Measurements from ENCODE around the gene USP24.
"Not testable (repeated sequence)": the region's sequence is repeated elsewhere in the genome, so short reads cannot be mapped to it uniquely, and the experiment has no call there.

USP24 gene

GRCh38 chr1:55127827-55128343 lies 87.3 kb downstream of the USP24 start:
- DNase-seq (ENCODE audit: low read depth, low spot score): no peak
- no peaks in the 10 kb centered on the region for H3K9me3 ChIP-seq (ENCODE audit: insufficient read depth, low read length)
- no peak overlapping the region for H3K9ac ChIP-seq (ENCODE audit: insufficient read length, low read depth)
- peaks cover 90% of the 10 kb centered on the region for H3K36me3 ChIP-seq (ENCODE audit: insufficient read depth, insufficient read length, low read length)
- no peaks in the 10 kb centered on the region for H3K27me3 ChIP-seq (ENCODE audit: insufficient read depth, insufficient read length)
- H3K4me1 ChIP-seq (ENCODE audit: insufficient read depth, insufficient read length): no peaks in the 10 kb centered on the region
- no peak overlapping the region for H3K4me3 ChIP-seq (ENCODE audit: insufficient read length, low read depth)
- TF ChIP-seq SUZ12 (IDR thresholded peaks at IDR 0.05; ENCODE audit: extremely low read depth, insufficient read depth, insufficient read length): no peak
- no peak for TF ChIP-seq ZNF274 (IDR thresholded peaks at IDR 0.05; ENCODE audit: low read depth, low read length)
- TF ChIP-seq YY1 (IDR thresholded peaks at IDR 0.05; ENCODE audit: insufficient read depth, insufficient read length): no peak

GRCh38 chr1:55124470-55124869 lies 90.7 kb downstream of the USP24 start:
- H3K27me3 ChIP-seq (ENCODE audit: insufficient read depth, insufficient read length): no peaks in the 10 kb centered on the region
- no peak for DNase-seq (ENCODE audit: low read depth, low spot score)
- H3K4me3 ChIP-seq (ENCODE audit: insufficient read length, low read depth): no peak overlapping the region
- no peak overlapping the region for H3K9ac ChIP-seq (ENCODE audit: insufficient read length, low read depth)
- no peaks in the 10 kb centered on the region for H3K9me3 ChIP-seq (ENCODE audit: insufficient read depth, low read length)
- TF ChIP-seq YY1 (IDR thresholded peaks at IDR 0.05; ENCODE audit: insufficient read depth, insufficient read length): no peak
- TF ChIP-seq SUZ12 (IDR thresholded peaks at IDR 0.05; ENCODE audit: extremely low read depth, insufficient read depth, insufficient read length): no peak
- H3K36me3 ChIP-seq (ENCODE audit: insufficient read depth, insufficient read length, low read length): peaks cover 90% of the 10 kb centered on the region
- no peaks in the 10 kb centered on the region for H3K4me1 ChIP-seq (ENCODE audit: insufficient read depth, insufficient read length)

- Histone ChIP-seq H3K27me3 (ENCODE audit: insufficient read depth, insufficient read length) (no peaks in the 10 kb centered on the region), H3K9me3 (ENCODE audit: insufficient read depth, low read length) (no peaks in the 10 kb centered on the region), H3K36me3 (ENCODE audit: insufficient read depth, insufficient read length, low read length) (peaks cover 76% of the 10 kb centered on the region), H3K4me1 (ENCODE audit: insufficient read depth, insufficient read length) (no peaks in the 10 kb centered on the region), H3K9ac (ENCODE audit: insufficient read length, low read depth) (no peak overlapping the region), H3K4me3 (ENCODE audit: insufficient read length, low read depth) (no peak overlapping the region)
- no peak for DNase-seq (ENCODE audit: low read depth, low spot score)
- TF ChIP-seq SUZ12 (IDR thresholded peaks at IDR 0.05; ENCODE audit: extremely low read depth, insufficient read depth, insufficient read length) (no peak), YY1 (IDR thresholded peaks at IDR 0.05; ENCODE audit: insufficient read depth, insufficient read length) (no peak), ZNF274 (IDR thresholded peaks at IDR 0.05; ENCODE audit: low read depth, low read length) (no peak)
Observed at GRCh38 chr1:55120538-55120937, 94.6 kb downstream of the USP24 start.

- Histone ChIP-seq H3K9ac (ENCODE audit: insufficient read length, low read depth) (no peak overlapping the region), H3K4me1 (ENCODE audit: insufficient read depth, insufficient read length) (no peaks in the 10 kb centered on the region), H3K9me3 (ENCODE audit: insufficient read depth, low read length) (no peaks in the 10 kb centered on the region), H3K36me3 (ENCODE audit: insufficient read depth, insufficient read length, low read length) (peaks cover 62% of the 10 kb centered on the region), H3K27me3 (ENCODE audit: insufficient read depth, insufficient read length) (no peaks in the 10 kb centered on the region), H3K4me3 (ENCODE audit: insufficient read length, low read depth) (no peak overlapping the region)
- DNase-seq (ENCODE audit: low read depth, low spot score): no peak
- TF ChIP-seq ZNF274 (IDR thresholded peaks at IDR 0.05; ENCODE audit: low read depth, low read length): no peak
- TF ChIP-seq YY1 (IDR thresholded peaks at IDR 0.05; ENCODE audit: insufficient read depth, insufficient read length): no peak
- no peak for TF ChIP-seq SUZ12 (IDR thresholded peaks at IDR 0.05; ENCODE audit: extremely low read depth, insufficient read depth, insufficient read length)
Observed at GRCh38 chr1:55118651-55119329, 96.4 kb downstream of the USP24 start.

- no peaks in the 10 kb centered on the region for H3K4me1 ChIP-seq (ENCODE audit: insufficient read depth, insufficient read length)
- H3K27me3 ChIP-seq (ENCODE audit: insufficient read depth, insufficient read length): no peaks in the 10 kb centered on the region
- DNase-seq (ENCODE audit: low read depth, low spot score): no peak
- no peak overlapping the region for H3K9ac ChIP-seq (ENCODE audit: insufficient read length, low read depth)
- H3K4me3 ChIP-seq (ENCODE audit: insufficient read length, low read depth): no peak overlapping the region
- no peaks in the 10 kb centered on the region for H3K9me3 ChIP-seq (ENCODE audit: insufficient read depth, low read length)
- peaks cover 60% of the 10 kb centered on the region for H3K36me3 ChIP-seq (ENCODE audit: insufficient read depth, insufficient read length, low read length)
- no peak for TF ChIP-seq ZNF274 (IDR thresholded peaks at IDR 0.05; ENCODE audit: low read depth, low read length)
Observed at GRCh38 chr1:55117941-55118340, 97.2 kb downstream of the USP24 start.

- not testable (repeated sequence) for DNase-seq (ENCODE audit: low read depth, low spot score); H3K4me3 ChIP-seq (ENCODE audit: insufficient read length, low read depth); H3K9ac ChIP-seq (ENCODE audit: insufficient read length, low read depth); H3K27me3 ChIP-seq (ENCODE audit: insufficient read depth, insufficient read length); H3K4me1 ChIP-seq (ENCODE audit: insufficient read depth, insufficient read length); H3K9me3 ChIP-seq (ENCODE audit: insufficient read depth, low read length)
- H3K36me3 ChIP-seq (ENCODE audit: insufficient read depth, insufficient read length, low read length): peaks cover 79% of the 10 kb centered on the region
Observed at GRCh38 chr1:55109005-55109404, 106.2 kb downstream of the USP24 start.

GRCh38 chr1:55107101-55107500 lies 108.1 kb downstream of the USP24 start:
- no peak overlapping the region for H3K9ac ChIP-seq (ENCODE audit: insufficient read length, low read depth)
- TF ChIP-seq ZNF274 (IDR thresholded peaks at IDR 0.05; ENCODE audit: low read depth, low read length): no peak
- TF ChIP-seq SUZ12 (IDR thresholded peaks at IDR 0.05; ENCODE audit: extremely low read depth, insufficient read depth, insufficient read length): no peak
- TF ChIP-seq YY1 (IDR thresholded peaks at IDR 0.05; ENCODE audit: insufficient read depth, insufficient read length): no peak
- H3K4me3 ChIP-seq (ENCODE audit: insufficient read length, low read depth): no peak overlapping the region
- H3K27me3 ChIP-seq (ENCODE audit: insufficient read depth, insufficient read length): no peaks in the 10 kb centered on the region
- DNase-seq (ENCODE audit: low read depth, low spot score): no peak
- no peaks in the 10 kb centered on the region for H3K9me3 ChIP-seq (ENCODE audit: insufficient read depth, low read length)
- no peaks in the 10 kb centered on the region for H3K4me1 ChIP-seq (ENCODE audit: insufficient read depth, insufficient read length)
- H3K36me3 ChIP-seq (ENCODE audit: insufficient read depth, insufficient read length, low read length): peaks cover 89% of the 10 kb centered on the region
